PFSK-1 (cell line): ENCODE data around the gene TTC3.

ENCODE experiments used
- POLR2AphosphoS5 ChIP-seq: IDR thresholded peaks from 2 replicates; pipeline ENCODE4 v1.6.1; 2012; ENCODE audit warnings: low read depth, mild to moderate bottlenecking, control low read depth, low read length, moderate library complexity
- SIN3A ChIP-seq: IDR thresholded peaks from 2 replicates; pipeline ENCODE4 v1.6.1; 2012; ENCODE audit warnings: mild to moderate bottlenecking, low read length, moderate library complexity, borderline replicate concordance; ENCODE audit not compliant: insufficient read depth

GRCh38 chr21:37085726-37086125 is 12.7 kb downstream of the TTC3 start:
- TF ChIP-seq POLR2AphosphoS5 (no peak), SIN3A (no peak)
